HepG2 (cell line): ENCODE results near the gene GADD45B. TPM values are rescaled to one million over a fixed set of nuclear protein-coding genes. Genes with fewer than 3 reads are reported as not detected.
"Not testable (repeated sequence)": the region's sequence is repeated elsewhere in the genome, so short reads cannot be mapped to it uniquely, and the experiment has no call there.

Experiments used
- ATAC-seq: fragments of 200-7000 bp; cut with Tn5 transposase; 3 replicates; pipeline ENCODE4 v1.9.1; 2020; ENCODE audit warnings: mild to moderate bottlenecking, moderate library complexity
- BruUV-seq: library from RNA; stranded (reverse); fragments of 400-500 nt; replicated peaks from 2 replicates; lab custom pipeline; 2021; lab: Mats Ljungman, UMichigan
- CTCF ChIA-PET: fragments of 300-600 bp; formaldehyde crosslinking; extraction: SDS; loops from one replicate; lab custom pipeline; 2021; ENCODE audit warnings: low total read pairs, inconsistent platforms, low intra/inter-chr PET ratio; lab: Yijun Ruan, JAX
- POLR2A ChIA-PET: fragments of 350-600 bp; sonication (Branson Sonifier 250); formaldehyde crosslinking; loops from one replicate; lab custom pipeline; 2020; ENCODE audit warnings: antibody characterized with exemption, inconsistent platforms; lab: Yijun Ruan, JAX
- DNase-seq: peaks from one replicate; pipeline ENCODE4 v3.0.0-alpha.2; 2015; ENCODE audit warnings: low spot score
- FAIRE-seq: peaks from 3 replicates; lab custom pipeline; 2011; peaks lifted over from hg19 to GRCh38; lab: Jason Lieb, UNC
- H2AFZ ChIP-seq: one replicate; pipeline ENCODE4 v1.6.1; 2011; ENCODE audit warnings: low read length, inconsistent platforms
- H3K27ac ChIP-seq: fragments of 300-600 bp; 3 replicates; pipeline ENCODE4 v1.8.0; 2011; ENCODE audit warnings: mixed run types, mild to moderate bottlenecking, mixed read lengths, low read length, inconsistent platforms; ENCODE audit not compliant: insufficient read depth; ENCODE audit errors: extremely low read length
- H3K27me3 ChIP-seq, 2 experiments: fragments of 200-600 bp in 1 of 2; 2 replicates in 1 of 2; 3 replicates in 1 of 2; pipeline versions ENCODE4 v1.6.0 to v1.8.0; 2011; ENCODE audit warnings: low read length in 2 of 2, mild to moderate bottlenecking in 2 of 2, moderate library complexity in 2 of 2, inconsistent platforms in 1 of 2; ENCODE audit not compliant: insufficient read depth in 2 of 2, control insufficient read depth in 1 of 2
- H3K36me3 ChIP-seq, 2 experiments: fragments of 200-600 bp in 1 of 2; replicated peaks in 1 of 2; 2 replicates in 1 of 2; 3 replicates in 1 of 2; pipeline versions ENCODE4 v1.5.1 to v1.8.0; 2011; ENCODE audit warnings: low read length in 2 of 2, inconsistent platforms in 1 of 2; ENCODE audit not compliant: insufficient read depth in 2 of 2, control insufficient read depth in 1 of 2
- H3K4me1 ChIP-seq: 2 replicates; pipeline ENCODE4 v1.5.1; 2012; ENCODE audit warnings: low read length, inconsistent platforms; ENCODE audit not compliant: insufficient read depth
- H3K4me2 ChIP-seq: 2 replicates; pipeline ENCODE4 v1.6.0; 2011; ENCODE audit warnings: low read depth, low read length, inconsistent platforms
- H3K4me3 ChIP-seq, 3 experiments: fragments of 200-600 bp in 1 of 3; sonication (generic), shearing (Covaris generic) in 1 of 3; replicated peaks in 1 of 3; 2 replicates each; pipeline ENCODE4 v1.5.1; 2011 to 2016; ENCODE audit warnings: low read length in 3 of 3, inconsistent platforms in 2 of 3, low read depth in 2 of 3, mild to moderate bottlenecking in 2 of 3, control low read depth in 1 of 3, mixed read lengths in 1 of 3; ENCODE audit not compliant: insufficient read depth in 1 of 3
- H3K79me2 ChIP-seq: one replicate; pipeline ENCODE4 v1.6.1; 2011; ENCODE audit warnings: low read length, inconsistent platforms; ENCODE audit not compliant: insufficient read depth
- H3K9ac ChIP-seq: 2 replicates; pipeline ENCODE4 v1.6.0; 2011; ENCODE audit warnings: mild to moderate bottlenecking, low read depth, low read length, inconsistent platforms; ENCODE audit not compliant: insufficient read depth
- H3K9me3 ChIP-seq: 2 replicates; pipeline ENCODE4 v1.5.1; 2012; ENCODE audit warnings: mild to moderate bottlenecking, low read length
- H4K20me1 ChIP-seq: 2 replicates; pipeline ENCODE4 v1.6.0; 2011; ENCODE audit warnings: inconsistent platforms, mild to moderate bottlenecking, low read length, moderate library complexity; ENCODE audit not compliant: insufficient read depth
- JUND ChIP-seq: sonication (generic); formaldehyde crosslinking; IDR thresholded peaks from 2 replicates; pipeline ENCODE4 v1.8.0; 2022; ENCODE audit warnings: mild to moderate bottlenecking, missing genetic modification reagents
- RCOR2 ChIP-seq: IDR thresholded peaks from 2 replicates; pipeline ENCODE4 v1.6.1; 2016; ENCODE audit warnings: missing biosample characterization, missing genetic modification reagents
- ZFP36 ChIP-seq: fragments of 150-350 bp; IDR thresholded peaks from 2 replicates; pipeline ENCODE4 v1.6.1; 2018; ENCODE audit warnings: borderline replicate concordance, low read length, low read depth; ENCODE audit not compliant: partially characterized antibody
- ZNF362 ChIP-seq: sonication (generic); formaldehyde crosslinking; IDR thresholded peaks from 2 replicates; pipeline ENCODE4 v1.4.0; 2020; ENCODE audit warnings: missing genetic modification reagents, mild to moderate bottlenecking, borderline replicate concordance
- ZNF629 ChIP-seq: sonication (generic); formaldehyde crosslinking; conservative IDR thresholded peaks from 2 replicates; pipeline ENCODE4 v1.5.0; 2020; ENCODE audit warnings: missing genetic modification reagents
- WGBS: methylation state at CpG from one replicate; pipeline ENCODE4 v1.1.6; 2017; ENCODE audit warnings: low lambda C conversion rate; 5-methylcytosine and 5-hydroxymethylcytosine counted together
- in situ Hi-C: cut with HindIII; loops from 2 replicates; pipeline ENCODE4 v1.10.0; 2017; ENCODE audit warnings: low pct_unique_long_range_greater_than_20kb; ENCODE audit not compliant: extremely low pct_ligation_motif_present
- intact Hi-C: fragments of 100-400 bp; cut with micrococcal nuclease; formaldehyde crosslinking; loops from one replicate; pipeline ENCODE4 v1.10.0; 2022; ENCODE audit not compliant: unreplicated experiment
- polyA plus RNA-seq, 8 experiments: library from polyadenylated mRNA; depleted of rRNA in 3 of 8; stranded (reverse) in 7 of 8; unstranded in 1 of 8; fragments of >200 nt; fragmentation: Illumina TruSeq in 4 of 8; extraction: Trizol in 4 of 8; gene quantifications; 2 replicates each; pipeline versions ENCODE4 v1.2.1 to v1.2.3, GENCODE V29; 2011 to 2016; ENCODE audit warnings: low read depth in 4 of 8, missing spikeins in 1 of 8, mixed read lengths in 1 of 8; ENCODE audit not compliant: insufficient read depth in 1 of 8
- total RNA-seq, 5 experiments: library from RNA; depleted of rRNA; stranded (reverse); fragments of >200 nt; fragmentation: Illumina TruSeq; extraction: Trizol; gene quantifications; 2 replicates each; pipeline ENCODE4 v1.2.3, GENCODE V29; 2016; ENCODE audit warnings: low read depth in 1 of 5

The GADD45B gene
- total and polyA plus RNA-seq, 2 of the 13 experiments (the other 11 are each of a cell fraction or from before 2014, with no cell fraction given): 4.6 to 34.1 TPM

- TF ChIP-seq JUND (CRISPR knock-in tag) (peak; percentile 64; the same call in 1 of the 2 replicates), RCOR2 (CRISPR knock-in tag) (peak; percentile 39; the same call in 1 of the 2 replicates), ZFP36 (peak; percentile 40), ZNF629 (CRISPR knock-in tag) (no peak)
Measured at GRCh38 chr19:2469102-2469914, 6.6 kb upstream of the GADD45B start (continued).

DNA sequence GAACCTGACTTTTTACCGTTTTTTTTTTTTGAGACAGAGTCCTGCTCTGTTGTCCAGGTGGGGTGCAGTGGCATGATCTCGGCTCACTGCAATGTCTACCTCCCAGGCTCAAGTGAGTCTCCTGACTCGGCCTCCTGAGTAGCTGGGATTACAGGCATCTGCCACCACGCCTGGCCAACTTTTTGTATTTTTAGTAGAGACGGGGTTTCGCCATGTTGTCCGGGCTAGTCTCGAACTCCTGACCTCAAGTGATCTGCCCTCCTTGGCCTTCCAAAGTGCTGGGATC lies 6.1 kb upstream of the GADD45B start:
- POLR2A ChIA-PET: interaction anchor here (0.7 to 1.4 kb wide), 3 partner anchors 77 to 118 kb away, joined by 3 to 5 read pairs (median 3); no protein-coding TSS in a partner anchor
- H3K79me2 ChIP-seq, H3K27ac ChIP-seq, H3K36me3 ChIP-seq, H3K27me3 ChIP-seq, FAIRE-seq, CTCF ChIA-PET, BruUV-seq, H2AFZ ChIP-seq, DNase-seq, in situ Hi-C loops, H4K20me1 ChIP-seq, H3K9me3 ChIP-seq, H3K9ac ChIP-seq, intact Hi-C loops, ATAC-seq: not testable (repeated sequence)
- TF ChIP-seq ZNF362 (CRISPR knock-in tag): 0 out of 2 replicates have a peak, but pooled peaks have one; percentile 19
- WGBS: 14% methylated on average over 8 of the region's 8 CpGs
- Histone ChIP-seq H3K4me3 (peak overlapping the region in 1 of 3 experiments; percentile 51; a peak in 1 of 6 replicates), H3K4me2 (peak overlapping the region; percentile 74), H3K4me1 (peaks cover 30% of the 10 kb centered on the region)
